HPDE6-E6E7 (cell line): ENCODE results near the gene GALNS.

Experiments used
- DNase-seq: peaks from one replicate; pipeline ENCODE4 v3.0.0; 2011; ENCODE audit warnings: missing footprints; ENCODE audit errors: extremely low spot score

Gene GALNS

DNA sequence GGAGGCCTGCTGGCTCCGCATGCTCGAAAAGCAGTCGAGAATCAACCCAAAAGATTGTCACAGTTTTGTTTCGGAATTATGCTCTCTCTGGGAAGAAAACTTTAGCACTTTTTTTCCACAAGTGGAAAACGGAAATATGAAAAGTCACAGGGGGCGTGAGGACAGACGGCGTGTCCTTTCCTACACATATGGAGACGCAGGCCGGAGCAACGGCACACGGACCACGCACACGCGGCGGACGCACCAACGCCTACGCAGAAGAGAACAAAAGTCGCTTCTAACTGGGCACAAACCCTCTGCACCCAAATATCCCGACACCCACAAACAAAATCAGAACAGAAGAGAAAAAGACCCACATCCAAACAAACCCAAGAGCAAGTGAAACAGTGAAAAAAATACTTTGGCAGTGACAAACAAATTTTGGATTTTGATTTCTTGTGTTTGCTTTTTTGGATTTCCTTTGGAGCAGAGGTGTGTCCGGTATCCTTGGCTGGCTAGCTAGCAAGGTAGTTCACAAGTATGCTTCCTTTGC lies 19.0 kb upstream of the GALNS start:
- DNase-seq = no peak

DNA sequence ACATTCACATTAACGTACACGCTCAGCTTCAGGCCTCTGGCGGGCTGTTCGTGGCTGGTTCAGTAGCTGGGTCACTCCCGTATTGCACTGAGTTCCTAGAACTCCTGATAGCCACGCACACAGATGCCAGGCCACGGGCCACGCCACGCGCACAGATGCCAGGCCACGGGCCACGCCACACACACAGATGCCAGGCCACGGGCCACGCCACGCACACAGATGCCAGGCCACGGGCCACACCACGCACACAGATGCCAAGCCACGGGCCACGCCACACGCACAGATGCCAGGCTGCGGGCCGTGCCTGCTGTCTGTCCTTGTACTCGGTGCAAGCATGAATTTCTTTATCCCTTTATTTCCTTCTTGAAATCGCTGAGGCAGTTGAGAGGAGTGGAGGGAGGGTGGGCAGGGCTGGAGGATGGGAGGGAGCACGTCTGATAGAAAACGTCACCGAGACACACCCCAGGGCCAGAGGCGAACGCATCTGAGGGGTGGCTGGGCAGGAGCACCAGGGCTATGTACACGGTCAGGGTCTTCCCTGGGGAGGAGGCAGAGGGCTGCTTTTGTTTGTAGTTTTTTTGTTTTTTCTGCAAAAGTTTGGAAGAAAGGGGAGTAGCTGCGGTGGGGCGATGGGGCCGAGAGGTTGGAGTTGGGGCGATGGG lies 18.3 kb upstream of the GALNS start:
- DNase-seq = no peak

DNA sequence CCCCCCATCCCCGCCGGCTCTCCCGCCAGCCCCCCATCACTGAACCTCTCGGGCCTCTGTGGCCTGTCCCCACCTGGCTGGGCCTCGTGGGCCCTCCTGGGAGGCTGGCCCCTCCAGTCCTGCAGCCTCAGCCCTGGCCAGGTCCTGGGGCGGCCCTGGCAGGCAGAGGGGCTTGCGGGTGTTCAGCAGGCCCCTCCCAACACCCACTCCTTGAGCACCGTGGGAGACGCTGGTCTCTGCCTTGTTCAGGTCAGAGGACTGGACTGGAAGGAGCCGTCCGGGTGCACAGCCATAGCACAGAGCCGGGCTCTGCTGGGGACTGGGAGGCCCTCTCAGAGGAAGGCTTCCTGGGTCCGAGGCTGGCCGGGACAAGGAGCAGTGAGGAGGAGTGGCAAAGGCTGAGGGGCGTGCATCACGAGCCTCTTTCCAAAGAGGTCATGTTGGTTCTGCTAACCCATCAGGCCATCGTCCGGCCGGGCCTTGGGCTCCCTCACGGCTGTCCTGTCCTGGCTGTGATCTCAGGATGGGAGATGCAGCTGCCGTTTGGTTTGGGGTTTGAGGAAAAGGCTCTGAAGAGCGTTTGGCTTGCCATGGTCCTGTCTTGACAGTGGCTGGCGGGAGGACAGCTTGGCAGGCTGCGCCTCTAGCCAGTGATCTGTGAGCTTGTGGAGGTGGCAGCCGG lies 16.0 kb upstream of the GALNS start:
- no peak for DNase-seq

DNA sequence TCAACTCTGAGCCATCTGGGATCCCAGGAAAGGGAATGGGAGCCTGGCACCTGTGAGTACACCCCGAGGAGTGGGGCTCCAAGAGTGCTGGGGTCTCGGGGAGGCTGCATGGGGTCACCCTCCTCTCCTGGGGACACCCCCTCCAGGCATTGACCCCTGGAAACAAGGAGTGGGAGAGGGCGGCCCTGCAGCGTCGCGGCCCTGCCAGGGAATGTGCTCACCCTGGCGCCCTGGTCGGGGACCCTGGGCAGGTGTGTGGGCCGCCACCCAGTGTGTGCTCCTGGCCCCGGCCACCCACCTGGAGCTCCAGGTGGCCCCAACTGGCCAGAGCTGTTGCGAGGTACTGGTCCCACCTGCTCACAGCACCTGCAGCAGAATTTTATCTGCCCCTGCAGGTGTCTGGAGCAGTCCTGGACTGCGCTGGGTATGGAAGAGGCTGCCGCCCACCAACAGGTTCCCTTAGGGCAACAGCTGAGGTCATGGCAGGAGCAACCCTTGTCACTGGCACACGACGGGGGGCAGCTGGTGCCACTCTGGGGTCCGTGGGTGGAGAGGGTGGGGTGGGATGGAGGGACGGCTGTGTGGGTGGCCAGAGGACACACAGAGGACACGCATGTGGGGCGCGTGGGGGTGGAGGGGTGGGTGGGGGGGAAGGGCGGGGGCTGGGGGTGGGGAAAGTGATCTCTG lies 15.1 kb upstream of the GALNS start:
- no peak for DNase-seq

DNA sequence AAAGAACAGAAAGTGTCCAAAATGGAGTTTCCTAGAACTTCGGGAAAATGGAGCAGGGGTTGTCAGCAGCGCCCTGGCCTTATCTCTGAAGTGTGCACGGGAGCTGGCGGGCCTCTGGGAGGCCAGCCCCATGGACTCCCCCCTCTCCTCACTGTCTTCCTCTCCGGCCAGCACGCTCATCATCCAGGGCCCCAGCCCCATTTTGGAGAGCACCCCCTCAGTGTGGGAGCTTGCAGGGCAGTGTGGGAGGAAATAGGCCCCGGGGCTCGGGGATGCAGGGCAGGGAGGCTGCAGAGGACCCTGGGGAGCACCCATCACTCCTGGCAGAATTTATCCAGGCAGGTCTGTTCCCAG lies 14.6 kb upstream of the GALNS start:
- no peak for DNase-seq

DNA sequence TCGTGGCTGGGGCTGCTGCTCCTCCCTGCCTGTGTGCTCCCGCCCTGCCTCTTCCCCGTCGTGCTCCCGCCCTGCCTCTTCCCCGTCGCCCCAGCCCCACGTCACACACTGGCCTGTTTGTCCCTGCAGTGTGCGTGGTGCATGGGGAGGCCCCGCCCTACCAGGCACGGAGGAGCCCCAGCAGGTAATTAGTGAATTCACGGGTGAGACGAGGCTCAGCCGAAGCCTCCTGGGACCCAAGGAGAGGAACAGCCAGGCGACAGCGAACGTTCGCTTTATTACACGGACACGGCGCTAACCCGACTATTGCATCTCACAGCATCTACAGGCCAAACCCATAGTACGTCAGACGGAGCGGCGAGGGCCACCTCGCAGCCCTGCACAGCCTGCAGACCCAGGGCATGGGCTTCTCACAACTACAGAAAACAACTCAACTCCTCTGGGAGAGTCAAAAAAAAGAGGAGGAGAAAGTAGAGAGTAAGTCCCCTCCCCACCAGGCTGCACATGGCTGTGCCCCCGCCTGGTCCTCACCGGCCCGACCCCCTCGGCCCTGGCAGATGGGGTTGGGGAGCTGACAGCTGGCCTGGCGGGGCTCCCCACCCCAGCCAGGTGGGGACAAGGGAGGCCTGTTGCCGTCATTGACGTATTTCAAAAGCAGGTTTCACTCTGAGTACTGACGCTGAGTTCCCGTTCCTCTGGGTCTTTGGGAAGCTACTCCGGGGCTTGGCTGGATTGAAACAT lies 14.0 kb upstream of the GALNS start:
- no peak for DNase-seq

DNA sequence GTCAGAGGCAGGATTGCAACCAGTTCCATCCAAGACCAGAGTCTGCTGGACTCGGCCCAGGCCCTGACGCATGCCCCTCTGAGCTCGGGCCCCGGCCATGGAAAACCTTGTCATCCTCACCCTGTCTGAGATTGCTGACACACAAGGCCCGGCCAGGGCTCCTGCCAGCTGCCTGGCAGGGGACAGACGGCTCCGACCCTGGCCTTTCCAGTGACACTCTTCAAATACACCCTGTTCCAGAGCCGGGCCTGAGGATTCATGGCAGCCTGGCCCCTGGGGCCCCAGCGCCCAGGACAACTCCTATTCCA lies 12.9 kb upstream of the GALNS start:
- DNase-seq = no peak

DNA sequence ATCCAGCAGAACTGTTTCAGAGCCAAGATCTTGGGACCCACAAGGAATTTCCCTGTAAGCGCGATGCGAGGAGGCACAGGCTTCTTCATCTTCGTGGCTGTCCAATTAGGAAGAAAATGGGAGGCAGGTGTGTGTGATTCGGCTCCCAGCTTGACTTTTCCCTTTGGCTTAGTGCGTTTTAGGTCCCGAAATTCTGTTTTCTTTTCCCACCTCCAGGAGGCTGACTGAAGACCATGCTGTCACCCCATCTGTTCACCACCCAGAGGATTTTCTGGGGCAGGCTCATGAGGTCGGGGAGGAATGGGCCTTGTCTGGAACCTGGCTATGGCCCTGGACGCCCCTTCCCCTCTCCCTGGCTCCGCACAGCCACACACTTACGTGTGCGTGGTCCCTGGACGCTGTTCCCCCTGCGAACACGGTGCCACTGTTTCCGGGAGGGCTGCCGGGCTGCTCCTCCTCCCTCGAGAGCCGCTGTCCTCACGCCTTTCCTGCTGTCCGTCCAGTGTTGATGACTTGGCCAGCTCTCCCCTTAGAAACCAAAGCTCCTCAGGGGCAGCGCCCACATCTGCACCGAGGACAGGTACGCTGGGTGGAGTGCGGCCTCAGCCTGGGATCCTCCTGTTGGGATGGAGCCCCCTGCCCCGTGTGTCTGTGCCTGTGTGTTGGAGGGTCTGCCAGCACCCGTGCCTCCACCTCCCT lies 12.4 kb upstream of the GALNS start:
- DNase-seq = no peak

DNA sequence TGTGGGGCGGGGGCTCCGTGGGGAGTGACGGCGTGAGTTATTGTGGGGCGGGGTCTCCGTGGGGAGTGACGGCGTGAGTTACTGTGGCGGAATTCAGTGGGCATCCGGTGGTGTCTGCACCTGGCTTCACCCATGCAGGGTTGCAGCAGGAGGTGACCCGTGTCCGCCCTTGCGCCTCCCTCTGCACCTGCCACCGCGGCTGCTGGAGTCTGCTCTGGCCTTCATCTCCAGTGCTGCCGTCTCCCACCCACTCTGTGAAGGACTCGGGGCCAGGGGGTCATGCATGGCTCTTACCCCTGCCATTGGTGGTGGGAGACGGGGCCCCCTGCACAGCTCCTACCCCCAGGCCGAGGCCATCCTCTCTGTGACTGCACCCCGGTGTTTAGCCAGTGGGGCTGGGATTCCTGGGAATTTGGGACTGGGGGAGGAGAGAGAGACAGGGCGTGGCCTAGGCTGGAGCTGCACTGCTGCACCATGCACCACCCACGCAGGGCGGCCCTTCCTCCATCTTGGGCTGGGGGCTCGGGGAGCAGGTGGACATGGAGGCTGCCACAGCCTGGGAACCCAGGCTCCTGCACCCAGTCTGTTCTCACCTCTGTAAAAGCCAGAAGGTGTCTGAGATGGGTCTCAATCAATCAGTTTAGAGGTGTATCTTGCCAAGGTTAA lies 11.0 kb upstream of the GALNS start:
- DNase-seq = no peak

DNA sequence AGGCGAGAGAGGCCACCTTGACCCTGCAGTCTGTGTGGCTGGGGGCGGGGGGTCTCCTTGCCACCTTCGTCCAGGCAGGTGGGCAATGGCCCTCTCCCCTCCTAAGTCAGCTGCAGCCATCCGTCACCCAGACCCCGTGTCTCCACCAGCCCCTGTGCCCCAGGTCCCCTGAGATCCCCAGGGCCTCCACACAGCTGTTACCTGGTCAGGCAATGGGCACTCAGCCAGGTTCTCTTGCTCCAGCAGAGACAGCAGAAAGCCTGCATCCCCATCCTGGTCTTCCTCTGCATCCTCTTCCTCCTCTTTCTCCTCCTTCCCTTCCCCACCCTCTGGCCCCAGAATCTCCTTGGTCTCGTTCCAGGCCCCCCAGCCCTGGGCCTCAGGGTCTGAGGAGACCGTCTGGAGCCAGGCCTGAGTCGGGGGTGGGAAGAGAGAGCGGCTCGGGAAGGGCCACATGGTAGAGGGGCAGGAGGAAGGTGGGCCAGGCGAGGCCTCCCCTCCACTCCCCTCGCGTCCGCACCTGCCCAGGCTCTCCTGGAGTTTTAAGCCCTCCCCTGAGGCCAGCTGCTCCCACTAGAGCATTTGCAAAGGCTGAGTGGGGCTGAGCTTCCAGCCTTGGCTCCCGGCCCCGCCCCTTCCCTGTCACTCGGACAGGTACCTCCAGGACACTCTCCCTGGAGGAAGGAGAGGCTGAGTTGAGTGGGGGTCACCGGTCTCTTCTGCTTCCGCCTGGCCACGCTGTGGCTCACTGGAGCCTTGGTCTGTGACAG lies 9.6 kb upstream of the GALNS start, which contains the start of gene PABPN1L:
Gene PABPN1L, minus strand, starts transcription at position 510 of the 770 bp plus-strand sequence. Its CDS starts 54 bp downstream, at position 456.
- no peak for DNase-seq

DNA sequence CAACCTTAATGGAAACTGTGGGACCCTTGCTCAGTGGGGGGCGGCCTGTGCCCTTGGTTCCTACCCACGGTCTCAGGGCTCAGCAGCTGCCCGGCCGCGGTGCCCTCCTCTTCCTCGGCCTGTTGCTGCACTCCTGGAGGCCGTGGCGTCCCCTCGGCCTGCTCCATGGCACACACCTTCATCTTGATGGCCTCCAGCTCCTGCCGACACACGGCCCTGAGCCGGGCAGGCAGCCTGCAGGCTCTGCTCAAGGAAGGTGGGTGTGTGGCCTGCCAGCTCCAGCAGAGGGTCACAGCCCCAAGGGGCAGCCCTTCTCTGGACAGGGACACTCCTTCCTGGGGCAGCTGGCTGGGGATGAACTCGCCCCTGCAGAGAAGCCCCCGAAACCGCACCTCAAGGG lies 9.0 kb upstream of the GALNS start:
- DNase-seq = no peak

DNA sequence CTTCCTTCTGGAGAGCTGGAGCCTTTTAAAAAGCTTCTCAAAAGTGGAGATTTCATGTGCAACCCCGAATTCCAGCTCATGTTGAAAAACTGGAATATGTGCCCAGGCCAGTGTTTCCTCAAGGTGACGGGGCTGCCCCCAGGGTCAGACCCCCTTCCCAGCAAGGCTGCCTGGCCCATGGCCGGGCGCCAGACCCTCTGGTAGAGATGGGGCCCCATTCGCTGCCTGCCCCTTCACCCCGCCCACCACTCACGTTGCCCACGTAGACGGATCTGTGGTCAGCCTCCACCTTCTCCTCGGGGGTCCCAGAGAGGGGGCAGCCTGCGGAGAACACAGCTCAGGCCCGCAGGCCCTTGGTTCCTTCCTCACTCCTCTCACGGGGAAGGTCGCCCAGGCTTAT lies 8.6 kb upstream of the GALNS start:
- no peak for DNase-seq

DNA sequence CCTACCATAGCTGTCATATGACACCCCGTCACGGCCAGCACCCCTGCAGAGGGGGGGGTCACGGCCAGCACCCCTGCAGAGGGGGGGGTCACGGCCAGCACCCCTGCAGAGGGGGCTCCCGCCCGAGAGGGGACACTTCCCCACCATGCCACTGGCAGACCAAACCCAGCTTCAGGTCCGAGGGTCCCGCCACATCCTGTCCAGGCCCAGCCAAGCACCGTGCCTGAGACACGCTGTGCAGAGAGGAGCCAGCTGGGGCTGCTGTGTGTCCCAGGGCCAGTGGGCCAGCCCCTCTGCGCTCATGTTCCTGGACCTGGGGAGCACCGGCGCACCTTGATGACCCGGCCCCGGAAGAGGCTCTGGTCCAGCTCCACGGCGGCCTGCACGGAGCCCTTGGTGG lies 7.8 kb upstream of the GALNS start:
- no peak for DNase-seq

DNA sequence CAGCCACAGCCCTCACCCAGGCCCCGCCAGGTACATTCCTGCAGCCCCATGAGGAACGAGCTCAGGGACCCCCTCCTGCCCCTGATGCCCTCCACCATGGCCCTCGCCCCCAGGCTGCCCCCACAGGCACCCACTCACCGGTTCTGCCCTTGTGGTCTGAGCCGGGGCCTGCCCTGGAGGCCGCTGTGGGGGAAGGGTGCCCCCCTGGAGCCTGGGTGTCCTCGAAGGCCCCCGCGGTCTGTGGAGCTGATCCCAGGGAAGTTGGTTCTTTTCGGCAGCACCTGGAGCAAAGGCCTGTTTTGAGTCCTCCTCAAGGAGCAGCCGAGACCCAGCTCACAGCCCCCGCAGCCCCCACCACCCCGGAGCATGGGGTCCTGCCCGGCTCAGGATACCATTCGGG lies 7.4 kb upstream of the GALNS start:
- DNase-seq = no peak

DNA sequence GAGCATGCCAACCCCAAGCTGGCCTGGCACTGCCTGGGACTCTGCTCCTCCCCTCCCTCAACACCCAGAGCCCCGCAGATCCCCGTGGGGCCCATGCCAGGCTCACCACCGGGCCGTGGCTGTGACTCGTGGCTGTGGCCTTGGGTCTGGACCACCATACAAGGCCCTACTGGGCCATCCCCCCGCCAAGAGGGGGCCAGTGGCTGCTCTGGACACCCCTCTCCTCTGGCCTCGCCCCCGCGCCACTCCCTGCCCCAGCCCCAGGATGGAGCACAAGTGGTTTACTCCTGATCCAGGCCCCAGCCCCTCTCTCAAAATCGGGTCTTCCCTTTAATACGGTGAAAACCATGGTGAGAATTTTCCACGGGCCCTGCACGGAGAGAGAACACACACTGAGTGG lies 6.7 kb upstream of the GALNS start:
- DNase-seq = no peak

DNA sequence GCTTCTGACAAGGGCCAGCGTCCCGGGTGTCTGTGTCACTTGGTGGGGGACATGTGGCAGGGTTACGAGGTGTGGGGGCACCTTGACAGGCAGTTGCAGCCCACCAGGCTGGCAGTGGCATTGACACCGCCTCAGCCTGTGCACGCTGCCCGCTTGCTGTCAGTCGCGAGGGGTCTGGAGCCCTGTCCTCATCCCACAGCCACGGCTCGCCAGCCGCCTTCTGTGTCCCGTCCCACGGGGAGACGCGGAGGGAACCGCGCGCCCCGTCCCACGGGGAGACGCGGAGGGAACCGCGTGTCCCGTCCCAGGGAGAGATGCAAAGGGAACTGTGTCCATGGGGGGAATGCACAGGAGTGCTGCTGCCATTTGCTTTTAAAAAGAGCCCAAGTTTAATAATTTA lies 6.2 kb upstream of the GALNS start:
- DNase-seq = no peak

DNA sequence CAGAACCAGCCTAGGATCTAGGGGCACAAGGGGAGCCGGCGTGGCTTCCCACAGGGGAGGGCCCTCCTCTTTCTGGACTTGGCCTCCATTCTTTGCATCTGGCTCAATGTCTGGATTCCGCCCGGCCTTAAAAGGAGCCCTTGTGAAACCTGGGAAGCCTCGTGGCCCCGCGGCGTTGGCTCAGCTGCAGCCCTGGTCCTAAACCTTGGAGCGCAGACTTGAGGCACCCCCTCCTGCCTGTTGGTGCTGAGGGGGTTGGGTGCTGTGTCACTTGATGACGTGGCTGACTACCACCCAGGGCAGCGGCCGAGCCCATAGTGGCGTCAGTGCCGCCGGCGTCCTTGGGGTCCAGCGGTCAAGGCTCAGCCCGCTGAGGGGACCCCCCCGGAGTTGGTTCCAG lies 4.6 kb upstream of the GALNS start:
- DNase-seq = no peak

DNA sequence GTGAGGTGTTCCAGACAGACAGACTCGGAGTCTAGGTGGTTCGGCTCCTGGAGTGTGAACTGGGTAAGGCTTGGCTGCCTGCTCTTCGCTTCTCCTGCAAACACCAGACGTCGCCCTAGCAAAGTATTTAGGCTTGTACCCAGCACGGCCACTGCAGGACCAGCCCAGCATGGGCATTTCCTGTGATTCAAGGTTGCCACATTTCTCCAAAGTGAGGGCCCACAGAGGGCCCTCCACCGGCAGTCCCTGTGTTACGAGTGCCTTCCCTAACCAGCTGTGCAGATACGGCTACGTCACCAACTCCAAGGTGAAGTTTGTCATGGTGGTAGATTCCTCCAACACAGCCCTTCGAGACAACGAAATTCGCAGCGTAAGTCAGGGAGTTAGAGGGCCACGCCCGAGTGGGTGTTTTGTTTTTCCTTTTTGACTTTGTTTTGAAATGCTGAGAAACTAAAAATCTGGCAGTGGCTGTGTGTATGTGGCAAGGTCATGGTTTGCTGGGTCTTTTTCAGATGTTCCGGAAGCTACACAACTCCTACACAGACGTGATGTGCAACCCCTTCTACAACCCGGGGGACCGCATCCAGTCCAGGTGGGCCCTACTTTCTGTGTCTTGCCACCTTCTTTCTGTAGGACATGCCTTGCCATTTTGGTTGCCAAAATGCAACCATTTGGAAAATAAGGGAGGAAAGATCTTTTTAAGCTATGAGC lies 2.8 kb upstream of the GALNS start:
- DNase-seq = no peak

DNA sequence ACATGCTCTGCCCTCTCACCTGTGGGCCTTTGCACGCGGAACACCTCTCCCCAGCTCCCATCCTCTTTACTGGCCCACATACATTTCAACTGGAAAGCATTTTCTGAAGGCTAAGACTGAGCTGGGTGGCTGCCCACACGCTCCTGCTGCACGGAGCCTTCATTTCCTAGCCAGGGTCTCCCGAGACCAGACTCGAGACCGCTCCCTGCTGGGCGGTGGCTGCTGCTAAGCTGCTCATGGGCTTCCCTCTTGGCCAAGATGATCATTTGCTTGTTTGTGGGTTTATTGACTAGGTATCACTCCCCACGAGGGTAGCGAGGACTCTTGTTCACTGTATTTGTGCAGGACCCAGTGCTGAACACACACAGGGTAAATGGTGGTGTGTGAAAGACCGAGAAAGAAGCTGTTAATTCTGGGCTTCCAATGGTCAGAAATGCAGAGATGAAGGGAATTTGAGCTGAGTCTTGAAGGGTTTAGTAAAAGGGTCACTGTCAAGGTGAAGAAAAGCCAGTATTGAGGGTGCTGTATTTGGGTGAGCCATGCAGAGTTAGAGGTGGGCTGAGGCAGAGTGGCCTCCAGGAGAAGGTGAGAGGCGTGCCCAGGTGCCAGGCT lies 1.1 kb upstream of the GALNS start:
- DNase-seq = peak; percentile 88
